ENCODE measurements around the gene OR2M5. TPM values are rescaled to one million over a fixed set of nuclear protein-coding genes. Genes with fewer than 3 reads are reported as not detected.

The OR2M5 gene, protein sequence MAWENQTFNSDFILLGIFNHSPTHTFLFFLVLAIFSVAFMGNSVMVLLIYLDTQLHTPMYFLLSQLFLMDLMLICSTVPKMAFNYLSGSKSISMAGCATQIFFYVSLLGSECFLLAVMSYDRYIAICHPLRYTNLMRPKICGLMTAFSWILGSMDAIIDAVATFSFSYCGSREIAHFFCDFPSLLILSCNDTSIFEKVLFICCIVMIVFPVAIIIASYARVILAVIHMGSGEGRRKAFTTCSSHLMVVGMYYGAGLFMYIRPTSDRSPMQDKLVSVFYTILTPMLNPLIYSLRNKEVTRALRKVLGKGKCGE
- not detected for total RNA-seq
- not detected for polyA plus RNA-seq (ENCODE audit: insufficient read length in 6 of 6)
- long read RNA-seq, donor 1 = 0 reads
- long read RNA-seq, donor 2 = 0 reads
- long read RNA-seq, donor 3 = 0 reads
- long read RNA-seq, donor 4 = 0 reads
- long read RNA-seq, donor 5 = 0 reads
- long read RNA-seq, donor 6 = 0 reads
- long read RNA-seq, donor 7 = 0 reads
- long read RNA-seq, donor 8 = 0 reads
- long read RNA-seq, donor 9 = 0 reads
- long read RNA-seq, donor 10 = 0 reads
- long read RNA-seq, donor 11 = 0 reads
- long read RNA-seq, donor 12 = 0 reads

DNA sequence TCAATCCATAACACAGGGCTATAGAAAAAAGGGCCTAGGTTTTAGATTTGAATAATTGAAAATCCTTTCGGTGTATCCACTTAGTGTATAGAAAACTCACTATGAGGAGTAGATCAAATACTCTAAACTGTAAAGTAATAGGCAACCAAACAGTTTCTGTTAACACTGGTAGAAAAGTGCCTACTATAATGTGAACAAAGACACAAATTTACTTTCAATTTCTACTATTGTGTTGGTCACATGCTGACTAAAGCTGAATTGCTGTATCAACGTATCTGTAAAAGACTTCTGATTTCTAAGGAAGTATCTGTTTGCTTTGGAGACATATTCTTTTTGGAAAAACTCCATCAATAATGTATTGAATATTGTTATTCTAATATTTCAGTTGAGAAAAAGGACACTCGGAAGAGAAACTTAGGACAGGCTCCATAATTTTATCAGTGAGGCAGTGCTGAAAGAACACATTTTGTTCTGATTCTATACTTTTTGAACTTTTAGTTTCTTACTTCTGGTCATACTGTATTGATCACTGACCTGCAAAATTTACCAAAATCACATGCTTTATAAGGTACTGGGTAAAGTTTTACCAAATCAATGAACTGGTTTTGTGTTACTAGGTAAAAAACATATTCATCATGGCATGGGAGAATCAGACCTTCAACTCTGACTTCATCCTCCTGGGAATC lies at the start of gene OR2M5:
TSS of gene OR2M5 (plus strand) at position 636 of the 686 bp plus-strand sequence. CDS start at position 636, 0 bp downstream.
- no peak for DNase-seq
- Histone ChIP-seq H3K27me3 (no peaks in the 10 kb centered on the region), H3K27ac (no peak within 1 kb of the TSS), H3K4me3 (no peak within 1 kb of the TSS), H3K9me3 (peaks cover 0 to 19% of the 10 kb centered on the region in 2 donors), H3K4me1 (no peaks in the 10 kb centered on the region), H3K36me3 (no peaks in the 10 kb centered on the region)
- TF ChIP-seq, protein P1, sequence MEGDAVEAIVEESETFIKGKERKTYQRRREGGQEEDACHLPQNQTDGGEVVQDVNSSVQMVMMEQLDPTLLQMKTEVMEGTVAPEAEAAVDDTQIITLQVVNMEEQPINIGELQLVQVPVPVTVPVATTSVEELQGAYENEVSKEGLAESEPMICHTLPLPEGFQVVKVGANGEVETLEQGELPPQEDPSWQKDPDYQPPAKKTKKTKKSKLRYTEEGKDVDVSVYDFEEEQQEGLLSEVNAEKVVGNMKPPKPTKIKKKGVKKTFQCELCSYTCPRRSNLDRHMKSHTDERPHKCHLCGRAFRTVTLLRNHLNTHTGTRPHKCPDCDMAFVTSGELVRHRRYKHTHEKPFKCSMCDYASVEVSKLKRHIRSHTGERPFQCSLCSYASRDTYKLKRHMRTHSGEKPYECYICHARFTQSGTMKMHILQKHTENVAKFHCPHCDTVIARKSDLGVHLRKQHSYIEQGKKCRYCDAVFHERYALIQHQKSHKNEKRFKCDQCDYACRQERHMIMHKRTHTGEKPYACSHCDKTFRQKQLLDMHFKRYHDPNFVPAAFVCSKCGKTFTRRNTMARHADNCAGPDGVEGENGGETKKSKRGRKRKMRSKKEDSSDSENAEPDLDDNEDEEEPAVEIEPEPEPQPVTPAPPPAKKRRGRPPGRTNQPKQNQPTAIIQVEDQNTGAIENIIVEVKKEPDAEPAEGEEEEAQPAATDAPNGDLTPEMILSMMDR (IDR thresholded peaks at IDR 0.05) = no peak
- intact Hi-C loops (cut with DNase I) = no loop called here
- no peak for ATAC-seq

DNA sequence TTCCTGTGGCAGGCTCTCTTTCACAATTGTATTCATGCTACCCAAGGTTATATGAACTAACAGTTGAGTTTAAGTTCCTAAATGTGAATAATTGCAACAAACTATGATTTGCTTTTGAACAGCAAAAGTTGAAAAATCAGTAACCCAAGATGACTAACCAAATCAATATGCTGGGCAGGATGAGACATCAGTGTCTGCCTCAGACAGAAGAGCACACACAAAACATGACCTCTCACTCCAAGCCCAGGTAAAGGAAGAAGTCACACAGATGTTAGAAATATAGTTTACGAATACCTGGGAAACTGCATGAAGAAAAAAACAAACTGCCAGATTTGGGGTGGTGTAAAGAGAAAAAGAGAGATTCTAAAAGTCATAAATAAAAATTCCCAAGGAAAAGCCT lies 46.4 kb upstream of the OR2M5 start:
- no peak for ATAC-seq
- TF ChIP-seq, protein P1 (IDR thresholded peaks at IDR 0.05) = no peak

DNA sequence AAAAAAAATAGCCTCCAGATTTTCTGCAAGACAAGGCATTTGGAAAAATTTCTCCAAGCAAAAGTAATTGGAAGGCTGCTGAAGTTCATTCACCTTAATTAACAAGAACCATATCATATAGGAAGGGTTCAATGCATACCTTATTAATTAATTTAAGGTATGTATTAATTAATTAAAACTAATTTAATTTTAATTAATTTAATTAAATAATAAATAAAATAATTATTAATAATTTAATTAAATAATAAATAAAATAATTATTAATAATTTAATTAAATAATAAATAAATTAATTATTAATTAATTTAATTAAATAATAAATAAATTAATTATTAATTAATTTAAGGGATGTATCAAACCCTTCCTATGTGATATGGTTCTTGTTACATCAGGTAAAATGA lies 42.1 kb upstream of the OR2M5 start:
- Histone ChIP-seq H3K4me1 (no peaks in the 10 kb centered on the region), H3K27me3 (no peaks in the 10 kb centered on the region), H3K27ac (no peak overlapping the region), H3K36me3 (no peaks in the 10 kb centered on the region), H3K9me3 (peaks cover 0 to 22% of the 10 kb centered on the region in 2 donors), H3K4me3 (no peak overlapping the region)
- TF ChIP-seq, protein P1 (IDR thresholded peaks at IDR 0.05) = no peak
- intact Hi-C loops (cut with DNase I) = no loop called here
- DNase-seq (no peak), ATAC-seq (no peak)

More for the DNA sequence above, 46.4 kb upstream of the OR2M5 start:
- intact Hi-C loops (cut with DNase I) = no loop called here
- no peak overlapping the region for H3K27ac ChIP-seq
- no peaks in the 10 kb centered on the region for H3K4me1 ChIP-seq
- H3K27me3 ChIP-seq = no peaks in the 10 kb centered on the region
- H3K9me3 ChIP-seq = no peaks in the 10 kb centered on the region
- no peaks in the 10 kb centered on the region for H3K36me3 ChIP-seq
- H3K4me3 ChIP-seq = no peak overlapping the region
- no peak for DNase-seq

- DNase-seq (no peak), ATAC-seq (no peak)
- peaks cover 0 to 66% of the 10 kb centered on the region in 2 donors for H3K9me3 ChIP-seq
- H3K27ac ChIP-seq = no peak overlapping the region
- intact Hi-C loops (cut with DNase I) = no loop called here
- no peaks in the 10 kb centered on the region for H3K4me1 ChIP-seq
- TF ChIP-seq, protein P1 (IDR thresholded peaks at IDR 0.05) = no peak
- no peak overlapping the region for H3K4me3 ChIP-seq
- H3K27me3 ChIP-seq = no peaks in the 10 kb centered on the region
- no peaks in the 10 kb centered on the region for H3K36me3 ChIP-seq
Observed at GRCh38 chr1:248111157-248111556, 33.8 kb upstream of the OR2M5 start.

- H3K36me3 ChIP-seq = no peaks in the 10 kb centered on the region
- no peak for ATAC-seq
- DNase-seq = no peak
- TF ChIP-seq, protein P1 (IDR thresholded peaks at IDR 0.05) = no peak
- H3K4me1 ChIP-seq = no peaks in the 10 kb centered on the region
- H3K4me3 ChIP-seq = no peak overlapping the region
- no peak overlapping the region for H3K27ac ChIP-seq
- no peaks in the 10 kb centered on the region for H3K27me3 ChIP-seq
- H3K9me3 ChIP-seq = peaks cover 0 to 36% of the 10 kb centered on the region in 2 donors
- intact Hi-C loops (cut with DNase I) = no loop called here
Observed at GRCh38 chr1:248114890-248115289, 30.1 kb upstream of the OR2M5 start.
